HG02610 (cell line): ENCODE results near the gene CD1C.
"Not testable (repeated sequence)": the region's sequence is repeated elsewhere in the genome, so short reads cannot be mapped to it uniquely, and the experiment has no call there.

ENCODE experiments used
- ATAC-seq: cut with Tn5 transposase; IDR thresholded peaks from one replicate; pipeline ENCODE4 v1.9.1; 2021; ENCODE audit warnings: mild to moderate bottlenecking, moderate library complexity; ENCODE audit not compliant: unreplicated experiment

Gene CD1C

GRCh38 chr1:158327481-158327880, 37.8 kb downstream of the CD1C start:
- no peak for ATAC-seq

GRCh38 chr1:158328426-158328825, 38.7 kb downstream of the CD1C start:
- no peak for ATAC-seq

- ATAC-seq = no peak
These were observed 39.6 kb downstream of the CD1C start for GRCh38 chr1:158329300-158329699.

GRCh38 chr1:158329733-158330132, 40.0 kb downstream of the CD1C start:
- no peak for ATAC-seq

DNA sequence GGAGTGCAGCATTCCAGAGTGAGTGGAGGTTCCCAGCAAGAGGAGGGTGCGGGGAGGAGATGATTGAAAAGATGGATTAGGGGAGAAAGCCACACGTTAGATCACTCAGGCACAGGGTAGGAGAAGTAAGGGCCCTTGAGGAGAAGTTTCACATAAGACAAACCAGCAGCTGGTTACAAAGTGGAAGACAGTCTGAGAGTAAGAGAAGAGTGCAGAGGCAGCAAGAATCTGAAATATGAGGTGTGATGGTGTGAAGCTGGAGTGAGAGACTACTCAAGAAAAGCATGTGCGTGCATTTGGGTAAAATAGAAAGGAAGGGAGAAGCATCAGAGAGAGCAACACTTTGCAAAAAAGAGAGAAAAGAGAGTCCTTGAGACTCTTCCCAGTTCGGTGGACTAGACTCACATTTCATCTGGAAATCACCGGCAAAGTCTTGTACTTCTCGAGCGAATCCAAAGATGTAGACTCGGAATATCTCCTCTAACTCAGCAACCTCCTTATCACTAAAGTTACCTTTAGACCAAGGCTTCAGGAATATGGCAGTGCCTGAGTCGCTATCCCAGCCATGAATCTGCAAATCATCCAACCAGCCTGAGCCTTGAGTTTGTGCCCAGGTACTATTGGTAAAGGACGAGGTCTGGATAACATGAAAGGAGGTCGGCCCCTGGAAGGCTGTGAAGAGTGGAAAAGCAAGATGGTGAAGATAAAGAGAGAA, 40.8 kb downstream of the CD1C start:
- ATAC-seq = no peak

- ATAC-seq = no peak
These were observed 41.3 kb downstream of the CD1C start for GRCh38 chr1:158331106-158331425.

- ATAC-seq = no peak
These were observed 41.9 kb downstream of the CD1C start, which contains the start of gene CD1B for GRCh38 chr1:158331481-158332150. TSS of gene CD1B (minus strand) at chr1:158331531. CDS start at chr1:158331423, 108 bp downstream.

DNA sequence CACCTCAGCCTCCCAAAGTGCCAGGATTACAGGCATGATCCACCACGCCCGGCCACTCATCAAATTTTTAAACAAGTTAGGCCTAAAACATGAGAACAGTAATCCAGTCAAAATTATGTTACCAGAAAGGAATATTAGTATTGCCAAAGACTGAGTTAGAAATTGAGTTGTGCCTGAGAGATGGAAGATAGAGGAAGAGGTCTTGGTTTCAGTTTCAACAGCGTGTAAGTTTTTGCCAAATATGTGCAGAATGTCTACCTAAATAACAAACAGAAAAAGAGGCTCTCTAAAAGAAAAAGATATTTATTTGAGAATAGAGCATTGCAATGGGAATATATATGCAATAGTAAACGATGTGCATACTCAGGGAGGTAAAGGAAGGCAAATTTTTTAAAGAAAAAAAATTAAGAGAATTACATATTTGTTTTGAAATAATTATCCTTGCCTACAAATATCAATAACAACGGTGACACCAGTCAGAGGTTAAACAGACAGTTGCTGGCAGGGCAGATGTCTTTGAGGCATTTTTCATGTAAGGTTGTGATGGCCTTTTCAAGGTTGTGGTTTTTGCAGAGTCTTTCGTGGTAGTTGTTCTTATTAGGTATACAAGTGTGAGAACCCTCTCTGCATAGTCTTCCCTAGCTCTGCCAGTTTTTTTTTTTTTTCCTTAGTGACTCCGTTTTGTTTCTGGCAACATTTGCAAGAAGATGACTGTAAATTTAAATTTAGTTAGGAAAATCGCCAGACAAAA, 43.9 kb downstream of the CD1C start:
- no peak for ATAC-seq

DNA sequence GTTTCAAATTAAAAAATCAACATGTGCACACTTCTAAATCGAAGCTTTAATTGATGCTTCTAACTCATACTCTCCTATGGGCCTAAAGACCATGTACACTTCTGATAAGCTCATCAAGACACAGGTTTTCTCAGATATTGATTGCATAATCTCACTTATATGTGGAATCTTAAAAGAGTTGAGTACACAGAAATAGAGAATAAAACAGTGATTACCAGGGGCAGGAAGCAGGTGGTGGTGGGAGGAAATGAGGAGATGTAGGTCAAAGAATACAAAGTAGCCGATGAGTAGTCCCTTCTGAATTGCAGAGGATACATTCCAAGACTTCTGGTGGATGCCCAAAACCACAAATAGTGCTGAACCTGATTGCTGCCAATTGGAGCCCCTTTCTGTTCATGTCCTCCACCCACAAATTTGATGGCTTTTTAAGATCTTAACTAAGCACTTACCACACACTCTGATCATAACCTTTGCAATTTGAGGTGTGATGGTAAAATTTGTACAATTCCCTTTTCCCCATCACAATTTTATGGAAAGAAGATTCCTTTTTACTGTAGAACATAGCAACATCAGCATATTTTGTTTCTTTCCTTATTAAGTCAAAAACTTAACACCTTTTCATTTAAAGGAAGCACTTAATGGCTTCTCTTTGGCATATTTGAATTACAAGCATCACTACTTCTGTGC, 44.9 kb downstream of the CD1C start:
- no peak for ATAC-seq

GRCh38 chr1:158335213-158335532, 45.5 kb downstream of the CD1C start:
- no peak for ATAC-seq

- not testable (repeated sequence) for ATAC-seq
These were observed 46.7 kb downstream of the CD1C start for GRCh38 chr1:158336413-158336812.
